ENCODE measurements around the gene VENTX. TPM values are rescaled to one million over a fixed set of nuclear protein-coding genes. Genes with fewer than 3 reads are reported as not detected.

VENTX gene
- total and polyA plus RNA-seq, 2 of the 4 experiments (the other 2 are of a cell fraction): not detected

GRCh38 chr10:133199992-133200611 lies 37.6 kb upstream of the VENTX start:
- H3K23ac ChIP-seq (ENCODE audit: low read depth, low read length): no peak overlapping the region
- no peak overlapping the region for H2AFZ ChIP-seq (replicated peaks; ENCODE audit: low read length, poor library complexity)
- no peaks in the 10 kb centered on the region for H3K79me1 ChIP-seq (ENCODE audit: low read depth in 1 of 2, low read length in 2 of 2)
- no peak overlapping the region for H3K4ac ChIP-seq (ENCODE audit: low read depth, low read length)
- no peak for TF ChIP-seq SMC3 (IDR thresholded peaks at IDR 0.05; ENCODE audit: low read depth, low read length)
- TF ChIP-seq CHD1 (IDR thresholded peaks at IDR 0.05; ENCODE audit: low read depth, low read length): no peak
- BruUV-seq (replicated peaks): no TSS peak
- dilution Hi-C loops (cut with HindIII; ENCODE audit: low sequenced_read_pairs, unreplicated experiment): no loop called here
- no peak overlapping the region for H2BK120ac ChIP-seq (ENCODE audit: low read depth, low read length)
- H2BK5ac ChIP-seq (ENCODE audit: low read depth, low read length, poor library complexity, severe bottlenecking): no peak overlapping the region
- ChIA-PET POLR2A (ENCODE audit: unreplicated experiment) (no interaction called here), CTCF (no interaction called here)
- no peak overlapping the region for H4K91ac ChIP-seq (ENCODE audit: insufficient read depth, low read depth, low read length)
- no peak overlapping the region for H3K27ac ChIP-seq (ENCODE audit: insufficient read depth, low read length)
- H3K14ac ChIP-seq (replicated peaks; ENCODE audit: low read depth, low read length): no peak overlapping the region
- DNase-seq (no peak), ATAC-seq (ENCODE audit: low read depth) (no peak; the same call in 1 of the 2 replicates)
- 45% methylated on average over 17 of the region's 38 CpGs; no CpG with 5 or more reads in 1 of the 2 experiments for WGBS, 2 experiments (ENCODE audit: extremely low coverage in 2 of 2, insufficient read length in 1 of 2)
- no peak overlapping the region for H2BK20ac ChIP-seq (ENCODE audit: low read depth, low read length)
- no peaks in the 10 kb centered on the region for H3K9me3 ChIP-seq (ENCODE audit: control insufficient read depth, insufficient read depth, low read length)
- no peak overlapping the region for H3K4me2 ChIP-seq (ENCODE audit: low read depth, low read length)
- no peak overlapping the region for H3K4me3 ChIP-seq (ENCODE audit: insufficient read depth, low read depth, low read length)
- no peak overlapping the region for H2AK9ac ChIP-seq (replicated peaks; ENCODE audit: low read depth, low read length, poor library complexity)
- H2AK5ac ChIP-seq (ENCODE audit: low read depth, low read length): no peak overlapping the region
- H3K9ac ChIP-seq (ENCODE audit: low read depth, low read length): no peak overlapping the region
- H3K27me3 ChIP-seq (ENCODE audit: control insufficient read depth, insufficient read depth, low read length): no peaks in the 10 kb centered on the region
- no peak overlapping the region for H4K8ac ChIP-seq (ENCODE audit: low read depth in 2 of 2, low read length in 2 of 2)
- no peak overlapping the region for H2BK15ac ChIP-seq (ENCODE audit: low read depth, low read length)
- H3K4me1 ChIP-seq (ENCODE audit: control insufficient read depth, insufficient read depth, low read length): no peaks in the 10 kb centered on the region
- intact Hi-C loops (cut with micrococcal nuclease): no loop called here
- H4K20me1 ChIP-seq (ENCODE audit: insufficient read depth, low read length): no peaks in the 10 kb centered on the region
- H3K36me3 ChIP-seq (ENCODE audit: control insufficient read depth, insufficient read depth, low read length): no peaks in the 10 kb centered on the region
- in situ Hi-C loops (cut with MboI; ENCODE audit: low sequenced_read_pairs): no loop called here
- no peak overlapping the region for H3K56ac ChIP-seq (ENCODE audit: extremely low read depth, insufficient read depth, low read length)
- no peaks in the 10 kb centered on the region for H3K9me1 ChIP-seq (ENCODE audit: insufficient read depth, low read length)
- no peak overlapping the region for H3K18ac ChIP-seq (ENCODE audit: low read depth, low read length)
- no peak overlapping the region for H4K5ac ChIP-seq (ENCODE audit: low read depth, low read length)
